Calu3 (cell line): ENCODE measurements around the gene ABLIM2. TPM values are rescaled to one million over a fixed set of nuclear protein-coding genes. Genes with fewer than 3 reads are reported as not detected.

Experiments
- BruUV-seq: library from RNA; stranded (reverse); fragments of 400-500 nt; replicated peaks from 2 replicates; lab custom pipeline; 2021; lab: Mats Ljungman, UMichigan
- CTCF ChIA-PET: fragments of 300-600 bp; sonication (Branson Sonifier 250); formaldehyde crosslinking; loops from one replicate; lab custom pipeline; 2022; ENCODE audit warnings: antibody characterized with exemption; lab: Charles Lee
- DNase-seq: peaks from one replicate; pipeline ENCODE4 v3.0.0; 2022
- H3K27ac Mint-ChIP-seq: one replicate; pipeline ENCODE4 v1.8.0; 2022; ENCODE audit warnings: mixed read lengths; ENCODE audit not compliant: unreplicated experiment
- H3K27me3 Mint-ChIP-seq: one replicate; pipeline ENCODE4 v1.8.0; 2022; ENCODE audit warnings: mixed read lengths; ENCODE audit not compliant: unreplicated experiment
- H3K36me3 Mint-ChIP-seq: one replicate; pipeline ENCODE4 v1.8.0; 2022; ENCODE audit warnings: mild to moderate bottlenecking, moderate library complexity, mixed read lengths; ENCODE audit not compliant: insufficient read depth, unreplicated experiment
- H3K4me1 Mint-ChIP-seq: one replicate; pipeline ENCODE4 v1.8.0; 2022; ENCODE audit warnings: mild to moderate bottlenecking, low read depth, mixed read lengths; ENCODE audit not compliant: unreplicated experiment
- H3K4me3 Mint-ChIP-seq: one replicate; pipeline ENCODE4 v1.8.0; 2022; ENCODE audit warnings: mild to moderate bottlenecking, low read depth, moderate library complexity, mixed read lengths; ENCODE audit not compliant: unreplicated experiment
- H3K9me3 Mint-ChIP-seq: one replicate; pipeline ENCODE4 v1.8.0; 2022; ENCODE audit warnings: low read depth, mixed read lengths; ENCODE audit not compliant: unreplicated experiment
- intact Hi-C: fragments of 100-400 bp; cut with micrococcal nuclease; formaldehyde crosslinking; loops from one replicate; pipeline ENCODE4 v1.10.0; 2022; ENCODE audit not compliant: unreplicated experiment
- total RNA-seq: library from RNA; stranded (reverse); gene quantifications from 2 replicates; pipeline ENCODE4 v1.2.3, GENCODE V29; 2022
- TF ChIP-seq, protein P1 (sequence below): fragments of 200-600 bp; IDR thresholded peaks from one replicate; pipeline ENCODE4 v1.8.0; 2022; ENCODE audit warnings: antibody characterized with exemption; ENCODE audit not compliant: unreplicated experiment

The ABLIM2 gene
- total RNA-seq, 1 experiment from 2014 or later, result 1.0 TPM

DNA sequence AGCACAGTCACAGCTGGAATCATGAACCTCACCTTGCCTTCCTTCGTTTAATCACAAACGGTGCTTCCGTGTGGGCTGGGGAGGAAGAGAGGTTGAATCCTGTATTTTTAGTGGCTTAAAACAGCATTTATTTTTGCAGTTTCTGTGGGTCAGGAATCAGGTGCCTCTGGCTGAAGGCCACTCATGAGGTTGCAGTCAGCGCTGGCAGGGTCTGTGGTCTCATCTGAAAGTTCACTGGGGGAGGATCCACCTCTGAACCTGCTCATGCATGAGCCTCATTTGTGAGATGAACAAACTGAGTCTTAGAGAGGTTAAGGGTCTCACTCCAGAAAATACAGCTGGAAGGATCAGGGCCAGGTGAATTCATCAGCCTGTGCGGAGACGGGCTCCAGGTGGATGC is 17.1 kb upstream of the ABLIM2 start:
- CTCF ChIA-PET, result interaction anchor here (1.2 to 2.4 kb wide), 3 partner anchors 18 to 68 kb away, joined by 3 to 18 read pairs (median 16); partner anchors contain the start of gene SH3TC1
- no TSS peak for BruUV-seq
- no peak overlapping the region for H3K27ac Mint-ChIP-seq
- TF ChIP-seq, protein P1, sequence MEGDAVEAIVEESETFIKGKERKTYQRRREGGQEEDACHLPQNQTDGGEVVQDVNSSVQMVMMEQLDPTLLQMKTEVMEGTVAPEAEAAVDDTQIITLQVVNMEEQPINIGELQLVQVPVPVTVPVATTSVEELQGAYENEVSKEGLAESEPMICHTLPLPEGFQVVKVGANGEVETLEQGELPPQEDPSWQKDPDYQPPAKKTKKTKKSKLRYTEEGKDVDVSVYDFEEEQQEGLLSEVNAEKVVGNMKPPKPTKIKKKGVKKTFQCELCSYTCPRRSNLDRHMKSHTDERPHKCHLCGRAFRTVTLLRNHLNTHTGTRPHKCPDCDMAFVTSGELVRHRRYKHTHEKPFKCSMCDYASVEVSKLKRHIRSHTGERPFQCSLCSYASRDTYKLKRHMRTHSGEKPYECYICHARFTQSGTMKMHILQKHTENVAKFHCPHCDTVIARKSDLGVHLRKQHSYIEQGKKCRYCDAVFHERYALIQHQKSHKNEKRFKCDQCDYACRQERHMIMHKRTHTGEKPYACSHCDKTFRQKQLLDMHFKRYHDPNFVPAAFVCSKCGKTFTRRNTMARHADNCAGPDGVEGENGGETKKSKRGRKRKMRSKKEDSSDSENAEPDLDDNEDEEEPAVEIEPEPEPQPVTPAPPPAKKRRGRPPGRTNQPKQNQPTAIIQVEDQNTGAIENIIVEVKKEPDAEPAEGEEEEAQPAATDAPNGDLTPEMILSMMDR, result no peak
- no peak overlapping the region for H3K4me3 Mint-ChIP-seq
- no peaks in the 10 kb centered on the region for H3K36me3 Mint-ChIP-seq
- peaks cover 14% of the 10 kb centered on the region for H3K27me3 Mint-ChIP-seq
- DNase-seq, result no peak
- intact Hi-C loops, result loop anchor here (2.0 to 5.0 kb wide), 2 partner anchors 63 to 227 kb away; no protein-coding TSS in a partner anchor
- H3K9me3 Mint-ChIP-seq, result no peaks in the 10 kb centered on the region
- no peaks in the 10 kb centered on the region for H3K4me1 Mint-ChIP-seq

DNA sequence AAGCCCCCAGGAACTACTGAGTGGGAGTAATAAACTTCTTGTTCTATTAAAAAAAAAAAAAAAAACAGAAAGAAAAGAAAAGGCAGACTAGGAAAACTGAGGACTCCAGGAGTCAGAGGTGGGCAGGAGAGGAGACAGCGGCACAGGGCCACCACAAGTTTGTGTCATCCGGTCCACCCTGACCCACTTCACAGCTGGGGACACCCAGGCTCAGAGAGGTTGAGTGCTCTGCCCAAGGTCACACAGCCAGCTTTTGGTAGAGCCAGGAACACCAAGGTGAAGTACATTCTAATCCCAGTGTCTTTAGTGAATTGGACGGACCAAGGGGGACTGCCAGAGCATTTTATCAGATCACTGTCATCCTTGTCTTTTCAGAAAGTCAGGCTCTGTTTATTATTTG is 16.4 kb upstream of the ABLIM2 start:
- Mint-ChIP-seq H3K4me3 (no peak overlapping the region), H3K4me1 (no peaks in the 10 kb centered on the region), H3K9me3 (no peaks in the 10 kb centered on the region), H3K36me3 (no peaks in the 10 kb centered on the region), H3K27ac (no peak overlapping the region), H3K27me3 (peaks cover 14% of the 10 kb centered on the region)
- TF ChIP-seq, protein P1, result no peak
- intact Hi-C loops, result loop anchor here (5.0 kb wide), 1 partner anchor 227 kb away; no protein-coding TSS in a partner anchor
- BruUV-seq, result no TSS peak
- no peak for DNase-seq
- CTCF ChIA-PET, result interaction anchor here (2.4 kb wide), 1 partner anchor 19 kb away, joined by 18 read pairs; no protein-coding TSS in a partner anchor

DNA sequence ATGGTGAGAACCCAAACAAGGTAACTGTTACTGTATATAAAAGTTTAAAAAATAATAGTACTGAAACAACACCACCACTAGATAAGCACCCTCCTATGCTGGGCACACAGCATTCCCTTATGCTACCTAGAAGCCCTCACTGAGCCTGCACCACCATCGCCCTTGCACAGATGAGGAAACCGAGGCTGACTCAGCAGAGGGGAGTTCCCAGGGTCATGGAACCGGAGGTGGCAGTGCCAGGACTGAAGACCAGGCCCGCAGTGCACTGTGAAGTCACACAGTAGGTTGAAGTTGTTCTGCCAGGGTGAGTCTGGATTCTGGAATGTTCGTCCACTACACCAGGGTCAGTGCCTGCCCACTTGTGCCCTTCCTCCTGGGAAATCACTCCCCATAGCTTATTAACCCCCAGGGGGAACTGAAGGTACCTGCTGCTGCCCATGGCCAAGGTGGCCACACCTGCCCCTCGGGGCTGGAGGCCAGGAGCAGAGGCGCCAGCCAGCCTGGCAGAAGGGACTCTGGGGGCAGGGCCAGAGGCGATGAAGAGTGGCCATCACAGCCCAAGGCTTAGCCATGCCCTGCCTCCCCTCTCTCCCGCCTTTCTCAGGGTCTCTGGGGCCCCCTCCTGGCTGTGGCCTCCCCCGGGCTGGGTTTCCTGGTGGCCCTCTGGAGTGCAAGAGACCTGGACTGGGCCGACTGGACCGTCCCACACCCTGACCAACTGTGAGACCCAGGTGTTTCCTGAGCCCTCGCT is 15.1 kb upstream of the ABLIM2 start:
- Mint-ChIP-seq H3K4me3 (no peak overlapping the region), H3K27me3 (peaks cover 14% of the 10 kb centered on the region), H3K4me1 (no peaks in the 10 kb centered on the region), H3K9me3 (no peaks in the 10 kb centered on the region), H3K36me3 (no peaks in the 10 kb centered on the region), H3K27ac (no peak overlapping the region)
- intact Hi-C loops, result no loop called here
- TF ChIP-seq, protein P1, result no peak
- CTCF ChIA-PET, result no interaction called here
- no peak for DNase-seq
- no TSS peak for BruUV-seq

DNA sequence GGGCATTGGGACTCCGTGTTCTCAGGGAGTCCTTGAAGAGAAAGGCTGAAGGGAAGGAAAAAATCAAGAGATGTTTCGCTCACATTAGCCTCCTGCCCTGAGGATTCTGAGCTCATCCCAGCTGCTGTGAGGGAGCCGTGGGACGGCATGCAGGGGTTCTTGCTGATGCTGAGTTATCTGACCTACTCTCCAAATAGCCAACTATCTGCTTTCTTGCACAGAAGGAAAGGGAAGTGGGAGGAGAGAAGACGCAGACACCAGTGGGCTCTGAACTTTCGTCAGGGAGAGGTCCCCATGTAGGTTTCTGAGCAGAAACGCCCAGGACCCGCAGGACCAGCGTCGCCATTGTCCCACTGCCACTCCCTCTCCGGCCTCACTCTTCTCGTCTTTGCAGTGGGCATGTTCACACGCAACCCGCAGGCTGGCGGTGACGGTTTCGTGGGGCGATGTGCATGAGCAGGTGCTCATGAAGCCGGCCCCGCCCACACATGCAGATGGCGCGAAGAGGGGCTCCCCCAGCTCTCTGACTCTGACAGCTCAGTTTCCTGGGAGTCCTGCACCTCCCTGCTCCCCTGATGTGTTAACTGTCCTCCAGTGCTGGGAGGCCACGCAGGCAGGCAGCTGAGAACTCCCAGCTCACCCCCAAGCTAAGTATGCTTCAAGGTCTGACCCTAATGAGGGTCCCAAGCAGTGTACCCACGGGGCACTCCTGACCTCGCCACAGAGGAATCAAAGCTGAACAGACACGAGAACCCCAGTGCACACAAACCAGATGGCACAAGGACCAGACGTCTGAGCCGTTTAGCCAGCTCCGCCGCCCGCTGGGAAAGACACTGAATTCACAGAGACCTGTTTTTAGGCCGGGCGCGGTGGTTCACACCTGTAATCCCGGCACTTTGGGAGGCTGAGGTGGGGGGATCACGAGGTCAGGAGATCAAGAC is 13.6 kb upstream of the ABLIM2 start:
- CTCF ChIA-PET, result interaction anchor here (0.7 kb wide), 1 partner anchor 537 kb away, joined by 3 read pairs; no protein-coding TSS in a partner anchor
- no peak overlapping the region for H3K4me3 Mint-ChIP-seq
- DNase-seq, result no peak
- no peaks in the 10 kb centered on the region for H3K36me3 Mint-ChIP-seq
- H3K27ac Mint-ChIP-seq, result no peak overlapping the region
- intact Hi-C loops, result no loop called here
- H3K9me3 Mint-ChIP-seq, result no peaks in the 10 kb centered on the region
- no peaks in the 10 kb centered on the region for H3K4me1 Mint-ChIP-seq
- BruUV-seq, result no TSS peak
- H3K27me3 Mint-ChIP-seq, result peaks cover 14% of the 10 kb centered on the region
- TF ChIP-seq, protein P1, result no peak
